Loucy (cell line): ENCODE results near the gene KCNJ18.
"Not testable (repeated sequence)": the region's sequence is repeated elsewhere in the genome, so short reads cannot be mapped to it uniquely, and the experiment has no call there.

Experiments used
- EZH2phosphoT487 ChIP-seq: fragments of 200-600 bp; IDR thresholded peaks from 2 replicates; pipeline ENCODE4 v1.6.1; 2018; ENCODE audit warnings: antibody characterized with exemption, mild to moderate bottlenecking, moderate library complexity, borderline replicate concordance
- TF ChIP-seq, protein P1 (sequence below): fragments of 200-600 bp; sonication (generic); conservative IDR thresholded peaks from 2 replicates; pipeline ENCODE4 v1.5.1; 2014; ENCODE audit warnings: mild to moderate bottlenecking, antibody characterized with exemption, low read length

DNA sequence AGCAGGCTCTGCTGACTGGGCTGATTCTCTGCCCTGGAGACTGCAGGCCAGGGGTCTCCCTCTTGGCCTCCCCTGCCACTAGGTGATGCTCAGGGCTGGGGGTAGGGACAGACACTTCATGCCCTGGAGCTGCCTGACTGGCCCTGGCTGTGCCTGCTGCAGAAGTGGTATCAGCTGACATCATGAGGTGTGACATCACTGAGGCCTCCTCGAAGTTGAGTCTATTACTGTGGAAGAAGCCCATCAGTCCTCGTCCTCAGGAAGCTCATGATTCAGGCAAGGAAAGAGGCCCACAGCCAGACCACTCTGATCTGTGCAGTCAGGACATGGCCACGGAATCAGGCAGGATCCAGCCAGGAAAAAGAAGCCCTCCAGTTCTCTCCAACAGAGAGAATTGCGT lies 45.9 kb downstream of the KCNJ18 start:
- TF ChIP-seq, protein P1, sequence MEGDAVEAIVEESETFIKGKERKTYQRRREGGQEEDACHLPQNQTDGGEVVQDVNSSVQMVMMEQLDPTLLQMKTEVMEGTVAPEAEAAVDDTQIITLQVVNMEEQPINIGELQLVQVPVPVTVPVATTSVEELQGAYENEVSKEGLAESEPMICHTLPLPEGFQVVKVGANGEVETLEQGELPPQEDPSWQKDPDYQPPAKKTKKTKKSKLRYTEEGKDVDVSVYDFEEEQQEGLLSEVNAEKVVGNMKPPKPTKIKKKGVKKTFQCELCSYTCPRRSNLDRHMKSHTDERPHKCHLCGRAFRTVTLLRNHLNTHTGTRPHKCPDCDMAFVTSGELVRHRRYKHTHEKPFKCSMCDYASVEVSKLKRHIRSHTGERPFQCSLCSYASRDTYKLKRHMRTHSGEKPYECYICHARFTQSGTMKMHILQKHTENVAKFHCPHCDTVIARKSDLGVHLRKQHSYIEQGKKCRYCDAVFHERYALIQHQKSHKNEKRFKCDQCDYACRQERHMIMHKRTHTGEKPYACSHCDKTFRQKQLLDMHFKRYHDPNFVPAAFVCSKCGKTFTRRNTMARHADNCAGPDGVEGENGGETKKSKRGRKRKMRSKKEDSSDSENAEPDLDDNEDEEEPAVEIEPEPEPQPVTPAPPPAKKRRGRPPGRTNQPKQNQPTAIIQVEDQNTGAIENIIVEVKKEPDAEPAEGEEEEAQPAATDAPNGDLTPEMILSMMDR: not testable (repeated sequence)
- not testable (repeated sequence) for TF ChIP-seq EZH2phosphoT487
